ENCODE results near the gene VRK3.
"Not testable (repeated sequence)": the region's sequence is repeated elsewhere in the genome, so short reads cannot be mapped to it uniquely, and the experiment has no call there.

The VRK3 gene, protein sequence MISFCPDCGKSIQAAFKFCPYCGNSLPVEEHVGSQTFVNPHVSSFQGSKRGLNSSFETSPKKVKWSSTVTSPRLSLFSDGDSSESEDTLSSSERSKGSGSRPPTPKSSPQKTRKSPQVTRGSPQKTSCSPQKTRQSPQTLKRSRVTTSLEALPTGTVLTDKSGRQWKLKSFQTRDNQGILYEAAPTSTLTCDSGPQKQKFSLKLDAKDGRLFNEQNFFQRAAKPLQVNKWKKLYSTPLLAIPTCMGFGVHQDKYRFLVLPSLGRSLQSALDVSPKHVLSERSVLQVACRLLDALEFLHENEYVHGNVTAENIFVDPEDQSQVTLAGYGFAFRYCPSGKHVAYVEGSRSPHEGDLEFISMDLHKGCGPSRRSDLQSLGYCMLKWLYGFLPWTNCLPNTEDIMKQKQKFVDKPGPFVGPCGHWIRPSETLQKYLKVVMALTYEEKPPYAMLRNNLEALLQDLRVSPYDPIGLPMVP

DNA sequence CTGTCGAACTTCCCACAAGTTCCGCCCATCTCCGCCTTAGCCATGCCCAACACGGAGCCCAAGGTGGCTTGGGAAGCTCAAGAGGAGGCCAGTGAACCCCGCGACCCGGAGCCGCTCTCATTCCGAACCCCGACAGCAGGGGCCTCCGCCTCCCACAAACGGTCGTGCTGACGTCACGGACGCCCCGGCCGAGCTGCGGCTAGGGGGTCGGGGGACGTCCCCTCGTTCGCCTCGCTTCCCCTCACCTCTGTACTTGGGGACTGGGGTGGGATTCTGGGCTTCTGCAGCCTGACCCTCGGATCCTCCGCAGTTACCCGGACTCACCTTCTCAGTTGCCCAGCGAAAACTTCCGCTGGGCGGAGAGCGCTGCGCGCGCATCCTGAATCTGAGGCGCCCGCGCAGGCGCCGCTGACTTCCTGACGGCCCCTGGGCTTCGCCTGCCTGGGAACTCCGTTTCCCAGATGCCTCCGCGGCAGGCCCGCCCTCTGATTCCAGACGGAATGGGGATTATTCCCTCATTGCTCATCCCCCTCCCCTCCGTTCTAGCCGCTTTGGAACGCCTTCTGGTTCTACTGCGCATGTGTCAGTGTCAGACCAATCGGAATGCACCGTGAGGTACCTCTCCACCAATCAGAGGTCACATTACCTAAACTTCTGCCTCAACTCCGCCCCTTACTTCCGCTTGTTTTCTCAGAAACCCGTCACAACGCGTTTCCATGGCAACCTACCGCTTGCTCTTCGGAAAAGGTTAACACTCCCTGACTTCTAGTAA lies at the start of gene VRK3:
TSS of gene VRK3 (minus strand) at position 351 of the 772 bp plus-strand sequence. CDS start 9,210 bp downstream, outside the sequence.
- DNase-seq (ENCODE audit: low spot score), result peak; percentile 100

DNA sequence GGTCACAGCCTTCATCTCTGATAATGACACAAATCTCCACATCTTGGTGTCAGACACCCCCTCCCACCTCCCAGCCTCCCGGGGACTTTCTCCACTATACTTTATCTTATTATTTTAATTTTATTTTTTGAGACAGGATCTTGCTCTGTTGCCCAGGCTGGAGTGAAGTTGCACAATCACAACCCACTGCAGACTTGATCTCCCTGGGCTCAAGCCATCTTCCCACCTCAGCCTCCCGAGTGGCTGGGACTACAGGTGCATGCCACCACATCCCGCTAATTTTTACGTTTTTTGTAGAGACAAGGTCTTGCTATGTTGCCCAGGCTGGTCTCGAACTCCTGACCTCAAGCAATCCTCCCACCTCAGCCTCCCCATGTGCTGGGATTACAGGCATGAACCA lies 43.2 kb upstream of the VRK3 start:
- not testable (repeated sequence) for DNase-seq (ENCODE audit: low spot score)

DNA sequence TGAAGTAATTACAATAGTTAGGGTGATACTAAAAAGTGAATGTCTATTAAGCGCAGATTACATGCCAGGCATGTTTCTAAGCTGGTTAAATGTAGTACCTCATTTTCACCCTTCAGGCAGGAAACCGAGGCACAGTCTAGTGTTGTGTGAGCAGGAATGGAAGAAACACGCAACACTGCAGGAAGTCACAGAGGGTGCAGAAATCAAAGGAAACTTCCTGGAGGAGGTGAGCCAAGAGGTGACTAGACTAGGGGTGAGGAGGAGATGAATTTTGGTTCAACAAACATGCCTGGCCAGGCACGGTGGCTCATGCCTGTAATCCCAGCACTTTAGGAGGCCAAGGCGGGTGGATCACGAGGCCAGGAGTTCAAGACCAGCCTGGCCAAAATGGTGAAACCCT lies 42.4 kb upstream of the VRK3 start:
- DNase-seq (ENCODE audit: low spot score), result no peak

DNA sequence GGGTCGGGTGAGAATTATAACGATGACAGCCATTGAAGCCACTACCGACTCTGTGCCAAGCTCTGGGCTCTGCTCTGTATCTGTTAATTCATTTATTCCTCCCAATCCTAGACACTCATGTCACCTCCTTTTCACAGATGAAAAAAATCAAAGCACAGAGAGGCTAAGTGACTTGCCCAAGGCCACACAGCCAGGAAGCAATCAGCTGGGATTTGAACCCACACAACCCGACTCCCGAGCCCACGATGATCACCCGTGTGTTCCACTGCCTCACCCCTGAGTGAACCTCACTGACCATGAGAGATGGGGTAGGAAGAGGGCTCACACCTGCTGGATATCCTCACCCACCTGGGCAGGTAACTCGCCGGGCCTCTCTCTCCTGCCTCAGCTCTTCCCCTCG lies 40.8 kb upstream of the VRK3 start:
- DNase-seq (ENCODE audit: low spot score), result no peak

DNA sequence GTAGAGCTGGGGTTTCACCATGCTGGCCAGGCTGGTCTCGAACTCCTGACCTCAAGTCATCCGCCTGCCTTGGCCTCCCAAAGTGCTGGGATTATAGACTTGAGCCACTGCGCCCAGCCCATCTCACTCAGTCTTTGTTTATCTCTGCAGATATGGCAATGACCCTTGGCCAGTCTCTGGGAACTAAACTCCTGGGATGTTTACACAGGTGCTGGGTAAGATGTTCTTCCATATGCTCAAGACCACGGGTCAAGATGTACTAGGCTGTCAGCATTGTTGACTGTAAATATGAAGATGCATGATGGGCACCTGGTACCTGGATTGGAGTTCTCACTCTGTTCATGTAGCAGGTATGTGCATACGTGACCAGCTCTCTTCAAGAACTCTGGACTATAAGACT lies 36.5 kb upstream of the VRK3 start:
- DNase-seq (ENCODE audit: low spot score), result no peak

DNA sequence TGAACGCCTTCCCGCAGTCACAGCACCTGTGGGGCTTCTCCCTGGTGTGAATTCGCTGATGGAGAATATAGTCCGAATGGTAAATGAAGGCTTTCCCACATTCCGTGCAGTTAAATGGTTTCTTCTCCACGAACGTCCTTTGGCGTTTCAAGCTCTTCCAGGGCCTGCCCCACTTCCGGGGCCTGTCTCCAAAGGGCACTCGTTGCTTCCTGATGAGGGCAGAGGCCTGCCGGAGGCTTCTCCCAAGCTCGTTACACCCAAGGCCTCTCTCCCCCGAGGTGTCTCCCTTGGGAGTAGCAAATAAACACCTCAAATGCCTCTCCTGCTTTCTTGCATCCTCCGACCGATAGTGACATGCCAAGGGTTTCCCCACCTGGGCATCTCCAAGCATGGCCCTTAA lies 34.9 kb upstream of the VRK3 start:
- no peak for DNase-seq (ENCODE audit: low spot score)

DNA sequence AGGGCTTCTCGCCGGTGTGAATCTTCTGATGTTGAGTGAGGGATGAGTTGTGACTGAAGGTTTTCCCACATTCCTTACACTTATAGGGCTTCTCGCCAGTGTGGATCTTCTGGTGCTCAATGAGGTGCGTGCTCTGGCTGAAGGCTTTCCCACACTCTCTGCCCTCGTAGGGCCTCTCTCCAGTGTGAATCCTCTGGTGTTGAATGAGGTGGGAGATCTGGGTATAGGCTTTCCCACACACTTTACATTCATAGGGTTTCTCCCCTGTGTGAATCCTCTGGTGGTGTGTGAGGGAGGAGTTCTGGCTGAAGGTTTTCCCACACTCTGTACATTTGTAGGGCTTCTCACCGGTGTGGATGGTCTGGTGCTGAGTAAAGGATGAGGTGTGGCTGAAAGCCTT lies 33.9 kb upstream of the VRK3 start:
- no peak for DNase-seq (ENCODE audit: low spot score)

DNA sequence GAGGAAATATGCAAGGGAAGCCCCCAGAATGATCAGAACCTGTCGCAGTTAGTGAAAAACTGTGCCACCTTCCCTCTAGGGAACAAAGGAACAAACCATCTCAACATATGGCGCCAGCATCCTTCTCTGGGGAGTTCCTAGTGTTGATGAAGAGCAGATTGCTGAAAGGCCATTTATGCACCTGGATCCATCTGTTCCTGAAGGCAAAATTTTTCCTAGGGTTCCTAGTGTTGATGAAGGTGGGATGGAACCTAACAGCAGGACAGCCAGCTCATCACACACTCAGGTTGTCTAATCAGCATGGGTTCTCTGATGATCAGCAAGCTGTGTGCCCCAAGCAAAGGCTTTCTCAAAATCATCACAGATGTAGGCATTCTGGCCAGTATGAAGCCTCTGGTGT lies 33.3 kb upstream of the VRK3 start:
- no peak for DNase-seq (ENCODE audit: low spot score)

DNA sequence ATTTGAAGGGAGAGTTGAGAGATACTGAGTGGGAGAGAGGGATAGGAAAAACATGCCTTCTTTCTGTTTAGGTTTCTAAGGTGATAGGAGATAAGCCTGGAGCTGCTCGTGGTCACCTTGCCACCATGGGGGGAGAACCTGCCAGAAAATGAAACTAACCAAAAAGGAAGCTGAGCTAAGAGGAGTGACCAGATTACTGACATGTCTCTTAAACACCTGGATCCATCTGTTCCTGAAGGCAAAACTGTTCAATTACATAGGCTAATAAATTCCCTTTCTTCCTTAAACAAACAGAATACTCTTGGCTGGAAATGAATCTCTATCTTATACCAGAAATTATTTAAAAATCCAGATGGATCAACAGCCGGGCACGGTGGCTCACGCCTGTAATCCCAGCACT lies 27.9 kb upstream of the VRK3 start:
- no peak for DNase-seq (ENCODE audit: low spot score)

DNA sequence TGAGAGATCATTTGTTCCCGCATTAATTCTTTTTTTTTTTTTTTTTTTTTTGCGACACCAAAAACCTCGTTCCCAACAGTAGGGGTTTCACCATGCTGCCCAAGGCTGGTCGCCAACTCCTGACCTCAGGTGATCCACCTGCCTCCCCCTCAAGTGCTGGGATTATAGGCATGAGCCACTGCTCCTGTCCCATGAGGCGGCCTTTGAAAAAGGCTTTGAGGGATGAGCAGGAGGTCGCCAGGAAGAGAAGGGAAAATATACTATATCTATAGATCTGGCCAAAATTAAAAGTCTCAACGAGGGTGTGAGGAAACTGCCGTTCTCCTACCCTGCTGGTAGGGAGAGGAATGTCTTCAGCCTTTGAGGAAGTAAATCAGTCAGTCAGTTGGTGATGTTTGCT lies 26.8 kb upstream of the VRK3 start:
- DNase-seq (ENCODE audit: low spot score), result no peak

DNA sequence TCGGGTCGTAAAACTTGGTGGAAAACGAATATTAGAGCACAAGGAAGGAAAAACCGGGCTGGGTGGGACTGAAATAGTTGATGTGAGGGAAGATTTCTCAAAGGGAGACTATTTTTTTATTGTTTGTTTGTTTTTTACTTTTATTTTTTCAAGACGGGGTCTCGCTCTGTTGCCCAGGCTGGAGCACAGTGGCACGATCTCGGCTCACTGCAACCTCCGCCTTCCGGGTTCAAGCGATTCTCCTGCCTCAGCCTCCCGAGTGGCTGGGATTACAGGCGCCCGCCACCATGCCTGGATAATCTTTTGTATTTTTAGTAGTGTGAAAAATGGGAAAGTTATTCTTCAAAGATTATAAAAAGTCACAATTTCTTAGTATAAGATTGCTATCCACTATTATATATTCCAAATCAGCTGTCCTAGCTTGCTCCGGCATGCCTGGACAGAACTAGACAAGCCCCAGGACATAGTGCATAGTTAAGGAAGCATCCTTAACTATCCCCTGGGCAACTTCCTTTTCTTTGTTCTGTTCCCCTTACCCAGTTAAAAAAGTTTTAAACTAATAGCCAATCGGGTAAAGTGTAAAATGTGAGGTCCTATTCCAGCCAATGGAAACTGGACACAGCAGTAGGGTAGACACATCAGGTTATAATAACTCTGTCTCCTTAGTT lies 26.2 kb upstream of the VRK3 start:
- DNase-seq (ENCODE audit: low spot score), result not testable (repeated sequence)

DNA sequence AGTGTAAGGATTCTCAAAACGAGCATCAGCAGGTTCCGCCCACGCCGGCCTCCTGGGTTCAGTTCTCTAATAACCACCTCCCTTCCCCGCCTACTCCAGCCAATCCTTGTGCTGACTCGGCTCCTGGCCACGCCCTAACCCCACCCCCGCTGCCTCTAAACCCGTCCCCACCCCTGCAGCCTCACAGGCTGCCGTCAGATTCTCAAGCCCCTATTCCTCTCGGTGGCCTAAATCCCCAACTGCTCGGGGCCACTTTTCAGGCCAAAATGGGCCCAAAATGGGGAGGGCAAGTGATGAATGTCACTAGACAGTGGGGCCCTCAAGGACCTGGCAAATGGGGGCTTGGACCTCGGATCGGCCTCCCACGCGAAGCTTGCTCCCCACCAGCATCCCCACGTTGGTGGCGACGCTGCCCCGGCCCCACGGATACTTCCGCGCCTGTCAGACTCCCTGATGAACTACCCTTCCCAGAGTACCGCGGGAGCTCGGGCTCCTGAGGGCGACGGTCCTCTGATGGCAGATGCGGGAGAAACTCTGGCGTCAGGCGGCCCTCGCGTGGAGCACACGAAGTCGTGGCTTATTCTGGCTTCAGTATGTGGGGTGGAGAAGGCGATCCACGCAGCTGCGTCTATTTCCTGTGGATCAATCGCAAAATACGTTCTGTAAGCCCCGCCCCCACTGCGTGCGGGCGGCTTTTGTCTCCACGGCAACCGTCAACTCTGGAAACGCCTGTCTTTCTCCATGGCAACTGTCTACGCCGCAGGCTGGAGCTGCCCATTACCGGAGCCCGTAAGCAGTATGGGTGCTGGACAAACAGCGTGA lies 25.4 kb upstream of the VRK3 start:
- peak; percentile 72 for DNase-seq (ENCODE audit: low spot score)

DNA sequence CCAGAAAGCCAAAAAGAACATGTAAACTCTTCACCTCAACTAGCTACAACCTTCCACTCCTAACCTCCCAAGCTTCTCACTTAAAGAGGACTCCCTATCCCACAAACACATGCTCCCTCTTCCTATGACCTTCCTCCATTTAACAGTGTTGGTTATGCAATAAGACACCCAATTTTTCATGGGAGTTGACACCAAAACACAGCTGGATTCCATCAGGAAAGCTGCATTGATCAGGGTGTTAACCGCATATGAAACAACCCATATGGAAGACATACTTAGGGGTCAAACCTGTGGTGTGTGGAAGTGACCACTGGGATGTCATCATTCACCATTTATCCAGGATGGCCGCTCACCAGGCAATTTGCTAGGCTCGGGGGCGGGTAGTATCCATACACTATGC lies 22.5 kb upstream of the VRK3 start:
- no peak for DNase-seq (ENCODE audit: low spot score)

DNA sequence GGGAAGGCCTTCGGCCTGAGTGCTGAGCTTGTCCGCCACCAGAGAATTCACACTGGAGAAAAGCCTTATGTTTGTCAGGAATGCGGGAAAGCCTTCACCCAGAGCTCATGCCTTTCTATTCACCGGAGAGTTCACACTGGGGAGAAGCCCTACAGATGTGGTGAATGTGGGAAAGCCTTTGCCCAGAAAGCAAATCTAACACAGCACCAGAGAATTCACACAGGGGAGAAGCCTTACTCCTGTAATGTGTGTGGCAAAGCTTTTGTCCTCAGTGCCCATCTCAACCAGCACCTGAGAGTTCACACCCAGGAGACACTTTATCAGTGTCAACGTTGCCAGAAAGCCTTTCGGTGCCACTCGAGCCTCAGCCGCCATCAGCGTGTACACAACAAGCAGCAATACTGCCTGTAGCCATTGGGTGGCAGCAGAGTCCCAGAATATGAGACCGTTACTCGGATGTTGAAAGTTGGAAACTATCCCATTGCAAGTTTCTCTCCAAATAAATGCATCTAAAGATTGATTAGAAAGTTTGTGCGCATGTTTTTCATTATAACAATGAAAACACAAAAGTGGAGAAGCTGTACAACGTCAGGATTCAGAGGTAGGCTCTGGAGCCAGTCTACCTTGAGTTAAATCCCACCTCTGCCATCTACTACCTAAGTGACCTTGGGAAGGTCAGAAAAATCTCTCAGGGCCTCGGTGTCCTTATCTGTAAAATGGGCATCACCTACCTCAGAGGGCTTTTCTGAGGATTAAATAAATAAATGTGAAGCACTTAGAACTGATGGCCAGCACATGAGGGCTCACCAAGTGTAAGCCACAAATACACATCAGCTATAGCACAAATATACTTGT lies 21.7 kb upstream of the VRK3 start:
- DNase-seq (ENCODE audit: low spot score), result peak; percentile 82

DNA sequence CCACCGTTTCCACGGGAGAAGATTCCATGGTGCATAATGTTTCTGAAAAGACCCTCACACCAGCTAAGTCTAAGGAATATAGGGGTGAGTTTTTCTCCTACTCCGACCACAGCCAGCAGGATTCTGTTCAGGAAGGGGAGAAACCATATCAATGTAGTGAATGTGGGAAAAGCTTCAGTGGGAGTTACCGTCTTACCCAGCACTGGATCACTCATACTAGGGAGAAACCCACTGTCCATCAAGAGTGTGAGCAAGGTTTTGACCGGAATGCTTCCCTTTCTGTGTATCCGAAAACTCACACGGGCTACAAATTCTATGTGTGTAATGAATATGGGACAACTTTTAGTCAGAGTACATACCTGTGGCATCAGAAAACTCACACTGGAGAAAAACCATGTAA lies 19.8 kb upstream of the VRK3 start:
- no peak for DNase-seq (ENCODE audit: low spot score)

DNA sequence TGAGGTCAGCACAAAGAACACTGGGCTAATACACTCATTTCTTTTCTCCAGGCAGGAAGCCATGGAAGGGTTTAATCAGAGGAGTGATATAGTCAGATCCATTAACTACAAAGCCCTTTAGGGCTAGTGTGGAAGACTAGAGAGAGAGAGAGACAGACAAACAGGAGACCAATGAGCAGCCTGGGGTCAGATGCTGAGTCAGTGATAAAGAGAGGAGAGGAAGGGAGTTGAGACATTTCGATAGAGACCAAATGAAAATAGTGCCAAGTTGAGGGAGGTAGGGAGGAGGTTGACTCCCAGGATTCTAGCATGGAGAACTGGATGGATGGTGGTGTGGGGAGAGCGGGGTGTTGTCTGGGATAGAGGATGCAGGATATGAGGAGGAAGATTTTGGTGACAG lies 18.8 kb upstream of the VRK3 start:
- no peak for DNase-seq (ENCODE audit: low spot score)

DNA sequence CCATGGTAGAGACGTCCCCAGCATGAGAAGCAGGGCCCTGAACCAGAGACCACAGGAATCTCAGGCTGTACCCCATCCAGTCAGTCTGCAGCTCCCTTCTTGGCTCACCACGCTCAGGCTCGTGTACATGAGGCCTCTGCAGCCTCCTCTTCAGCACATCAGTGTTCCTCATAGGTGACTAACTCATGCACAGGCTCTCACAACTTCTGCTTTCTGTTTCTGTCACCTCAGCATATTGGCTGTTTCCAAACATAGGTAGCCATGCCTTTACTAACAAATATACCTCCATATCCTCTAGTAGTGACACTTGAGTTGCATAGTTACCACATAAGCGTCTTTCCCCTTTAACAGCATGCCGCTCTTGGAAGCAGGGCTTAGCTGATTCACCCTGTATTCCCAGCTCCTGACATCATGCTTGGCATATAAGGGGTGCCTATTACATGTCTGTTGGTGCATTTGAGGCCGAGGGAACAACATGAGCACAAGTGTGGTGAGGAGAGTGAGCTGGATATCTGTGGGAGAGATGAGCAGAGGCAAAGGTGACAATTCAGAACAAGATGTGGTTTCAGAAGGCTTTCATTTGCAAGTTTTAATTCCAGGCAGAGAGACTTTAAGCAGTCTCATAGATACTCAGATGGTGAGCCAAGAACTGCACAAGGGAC lies 17.3 kb upstream of the VRK3 start:
- no peak for DNase-seq (ENCODE audit: low spot score)

DNA sequence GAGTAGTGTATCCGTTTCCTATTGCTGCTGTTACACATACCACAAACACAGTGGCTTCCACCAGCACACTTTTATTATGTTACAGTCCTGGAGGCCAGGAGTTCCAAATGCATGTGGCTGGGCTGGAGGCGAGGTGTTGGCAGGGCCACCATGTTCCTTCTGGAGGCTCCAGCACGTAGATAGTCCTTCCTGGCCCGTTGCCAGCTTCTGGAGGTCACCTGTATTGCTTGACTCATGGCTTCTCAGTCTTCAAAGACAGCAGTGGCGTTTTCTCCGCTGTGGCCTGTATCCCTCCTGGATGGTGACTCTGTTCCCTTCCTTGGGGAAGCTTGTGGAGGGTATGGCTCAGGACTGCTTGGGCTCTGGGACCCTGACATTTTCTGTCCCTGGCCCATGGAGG lies 15.8 kb upstream of the VRK3 start:
- no peak for DNase-seq (ENCODE audit: low spot score)

DNA sequence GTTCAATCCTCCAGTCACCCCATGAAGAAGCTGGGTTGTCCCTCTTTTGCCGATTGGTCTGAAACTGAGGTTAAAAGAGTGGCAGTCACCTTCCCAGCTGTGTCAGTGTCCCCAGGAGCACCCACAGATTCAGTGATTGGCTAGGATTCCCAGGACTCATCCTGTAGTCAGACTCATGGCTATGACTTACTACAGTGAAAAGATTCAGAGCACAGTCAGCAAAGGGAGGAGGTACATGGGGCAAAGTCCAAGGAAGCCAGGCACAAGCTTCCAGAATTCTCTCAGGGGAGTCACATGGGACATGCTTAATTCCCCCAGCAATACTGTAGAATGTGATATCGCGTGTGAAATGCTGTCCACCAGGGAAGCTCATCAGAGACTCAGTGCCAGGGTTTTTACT lies 14.8 kb upstream of the VRK3 start:
- no peak for DNase-seq (ENCODE audit: low spot score)

DNA sequence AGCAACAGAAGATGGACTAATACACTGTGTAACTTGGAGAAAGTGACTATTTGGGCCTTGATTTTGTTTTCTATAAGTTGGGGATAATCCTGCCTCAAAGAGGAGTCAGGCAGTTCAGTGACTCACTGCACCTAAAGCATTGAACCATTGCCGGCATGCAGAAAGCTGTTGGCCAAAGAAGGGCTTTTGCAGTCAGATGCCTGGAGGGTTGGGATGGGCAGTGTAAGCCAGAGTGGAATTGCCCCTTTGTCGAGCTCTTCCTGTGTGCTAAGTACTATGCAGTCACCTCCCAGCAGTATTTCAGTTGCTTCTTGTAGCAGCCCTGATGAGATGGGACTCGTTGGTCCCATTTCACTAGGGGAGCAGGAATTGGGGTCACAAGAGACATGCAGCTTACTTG lies 11.7 kb upstream of the VRK3 start:
- no peak for DNase-seq (ENCODE audit: low spot score)
